RPMI7951 (cell line): ENCODE measurements around the gene ST3GAL5. TPM values are rescaled to one million over a fixed set of nuclear protein-coding genes. Genes with fewer than 3 reads are reported as not detected.

Experiments
- DNase-seq: peaks from one replicate; pipeline ENCODE4 v3.0.0-alpha.2; 2012; ENCODE audit warnings: low read depth
- total RNA-seq: library from RNA; depleted of rRNA; stranded (reverse); fragments of >200 nt; shearing (Covaris generic); gene quantifications from 2 replicates; pipeline ENCODE4 v1.2.3, GENCODE V29; 2014

The ST3GAL5 gene
- total RNA-seq, 1 experiment from 2014 or later = 98.5 TPM

DNA sequence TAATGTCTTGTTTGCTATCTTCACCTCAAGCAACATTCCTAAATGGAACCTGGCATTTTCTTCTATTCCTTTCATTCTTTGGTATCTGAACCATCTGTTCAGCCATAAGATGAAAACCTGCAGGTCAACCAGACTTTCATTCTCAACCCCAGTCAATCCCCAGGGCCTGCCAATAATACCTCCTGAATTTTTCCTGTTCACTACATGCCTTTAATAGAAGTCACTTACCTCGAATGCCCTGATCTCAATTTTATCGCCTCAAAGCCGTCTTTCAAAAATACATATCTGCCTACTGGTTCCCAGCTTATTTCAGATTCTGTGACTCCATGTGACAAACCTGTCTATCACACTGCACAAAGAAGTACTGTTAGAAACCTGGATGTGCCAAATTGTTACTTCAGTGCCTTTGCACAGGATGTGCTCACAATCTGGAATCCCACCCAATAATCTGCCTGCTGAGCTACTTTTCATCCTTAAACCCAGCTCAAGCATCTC, 22.6 kb downstream of the ST3GAL5 start:
- no peak for DNase-seq

DNA sequence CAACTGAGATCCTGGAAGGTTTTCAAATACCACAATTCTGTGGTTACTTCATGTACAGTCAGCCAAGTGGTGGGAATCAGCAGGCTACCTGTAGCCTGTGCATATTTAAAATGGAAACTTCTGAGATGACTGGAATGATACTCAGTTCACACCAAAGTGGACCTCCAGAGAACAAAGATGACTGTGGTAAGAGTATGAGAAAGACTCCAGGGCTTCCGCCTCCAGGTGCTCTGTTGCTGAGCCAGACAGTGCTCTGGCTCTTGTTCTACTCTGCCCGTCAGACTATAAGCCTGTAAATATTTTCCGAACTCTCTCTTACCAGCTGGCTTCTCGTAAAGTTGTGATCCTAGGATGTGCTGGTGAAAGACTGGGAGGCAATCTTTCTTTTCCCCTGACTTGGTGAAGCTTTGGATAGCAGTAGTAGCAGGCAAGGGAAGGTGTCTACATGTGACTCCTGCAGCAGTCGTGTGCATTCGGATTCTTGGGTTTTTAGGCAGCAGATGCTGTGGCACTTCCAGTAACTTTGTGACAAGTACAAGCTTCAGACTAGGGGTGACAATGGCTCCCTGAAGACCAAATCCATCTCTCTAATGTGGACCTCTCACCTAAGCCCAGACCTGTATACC, 23.1 kb downstream of the ST3GAL5 start:
- DNase-seq = peak; percentile 47

DNA sequence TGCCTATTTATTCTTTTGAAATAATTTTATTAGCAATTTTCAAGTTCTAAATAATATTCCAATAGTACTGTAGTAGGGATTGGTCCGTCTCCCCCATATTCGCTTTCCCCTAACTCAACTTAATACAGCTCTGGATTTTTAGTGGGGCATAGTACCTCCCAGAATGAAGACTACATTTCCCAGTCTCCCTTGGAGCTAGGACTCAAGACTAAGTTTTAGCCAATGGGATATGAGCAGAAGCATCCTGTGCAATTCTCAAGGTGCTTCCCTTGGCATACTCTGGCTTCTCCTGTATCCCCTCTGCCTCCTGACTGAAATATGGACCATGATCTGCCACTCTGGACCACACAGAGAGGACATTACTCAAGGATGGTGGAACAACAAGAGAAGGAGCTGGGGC, 24.1 kb downstream of the ST3GAL5 start:
- no peak for DNase-seq

DNA sequence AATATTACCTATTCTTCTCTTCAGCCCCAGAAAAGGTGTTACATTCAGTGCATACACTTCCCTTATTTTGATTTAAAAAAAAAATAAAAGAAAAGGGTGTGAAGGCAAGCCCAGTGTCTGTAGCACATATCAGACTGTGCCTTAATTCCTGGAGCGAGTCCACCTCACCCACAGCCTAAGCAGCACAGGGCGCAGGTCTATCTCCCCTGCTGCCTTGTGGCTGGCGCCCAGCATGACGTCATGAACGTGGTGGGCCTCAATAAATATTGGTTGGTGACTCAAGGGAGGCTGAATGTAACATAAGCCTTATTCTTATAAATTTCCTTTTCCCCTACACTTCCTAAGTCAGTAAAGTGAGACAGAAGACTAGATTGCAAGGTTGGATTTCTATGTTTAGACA, 26.4 kb downstream of the ST3GAL5 start:
- no peak for DNase-seq

DNA sequence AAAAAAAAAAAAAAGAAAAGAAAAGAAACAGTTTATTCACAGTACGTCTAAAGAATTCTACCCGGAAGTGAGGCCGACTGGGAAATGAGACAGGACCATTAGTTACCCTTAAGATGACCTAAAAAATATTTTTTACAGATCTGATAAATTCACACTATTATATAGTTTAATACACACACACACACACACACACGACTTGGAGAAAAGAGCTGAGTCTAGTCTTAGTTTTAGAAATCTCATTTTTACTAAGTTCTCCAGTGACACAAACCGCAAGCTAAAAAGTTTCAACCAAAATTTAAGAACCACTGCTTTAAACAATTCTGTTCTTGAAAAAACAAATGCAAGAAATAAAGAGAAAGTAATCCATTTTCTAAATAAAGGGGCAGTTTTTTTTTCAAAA, 27.1 kb downstream of the ST3GAL5 start:
- no peak for DNase-seq

DNA sequence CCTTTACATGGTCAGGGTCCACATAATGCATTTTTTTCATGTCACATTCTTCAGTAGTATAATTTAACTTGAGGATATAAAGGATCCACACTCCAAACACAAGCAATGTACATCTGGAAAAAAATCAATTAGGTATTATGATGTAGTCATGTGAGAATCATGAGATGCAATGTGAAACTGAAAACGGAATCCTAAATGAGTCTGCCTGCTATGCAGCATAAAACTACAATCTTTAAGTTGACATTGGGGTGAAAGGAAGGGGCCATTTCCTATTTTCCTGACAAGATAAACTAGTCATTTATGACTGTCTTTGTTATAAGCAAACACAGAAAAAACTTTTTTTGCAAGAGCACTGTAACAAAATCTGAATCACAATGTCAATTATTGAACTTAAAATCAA, 27.6 kb downstream of the ST3GAL5 start:
- no peak for DNase-seq

DNA sequence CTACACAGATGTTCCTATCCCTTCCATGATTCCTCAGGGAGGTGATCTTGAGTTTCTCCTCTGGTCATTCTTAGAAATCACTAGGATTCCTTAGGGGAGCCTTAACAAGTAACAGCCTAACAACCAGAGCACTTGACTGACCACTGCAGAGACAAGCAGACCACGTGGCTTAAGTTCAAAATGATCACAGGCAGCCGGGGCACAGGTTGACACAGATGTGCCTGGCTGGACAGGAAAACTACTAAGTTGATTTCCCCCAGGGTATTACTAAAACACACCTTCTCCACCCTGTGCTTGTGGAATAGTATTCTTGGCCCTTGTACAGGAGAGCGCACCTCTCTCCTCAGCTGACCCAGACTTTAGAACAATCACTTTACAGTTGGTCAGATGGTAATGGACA, 29.9 kb downstream of the ST3GAL5 start:
- DNase-seq = no peak

DNA sequence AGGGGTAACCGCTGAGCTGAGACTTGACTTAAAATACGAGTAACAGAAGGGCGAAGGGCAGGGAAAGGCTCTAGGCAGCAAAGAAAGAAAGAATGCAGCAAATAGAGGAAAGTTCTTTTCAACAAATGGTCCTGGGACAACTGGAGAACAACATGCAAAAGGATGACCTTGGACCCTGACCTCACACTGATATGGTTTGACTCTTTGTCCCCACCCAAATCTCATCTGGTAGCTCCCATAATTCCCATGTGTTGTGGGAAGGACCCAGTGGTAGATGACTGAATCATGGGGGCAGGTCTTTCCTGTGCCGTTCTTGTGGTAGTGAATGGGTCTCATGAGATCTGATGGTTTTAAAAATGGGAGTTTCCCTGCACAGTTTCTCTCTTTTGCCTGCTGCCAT, 33.9 kb downstream of the ST3GAL5 start:
- no peak for DNase-seq

DNA sequence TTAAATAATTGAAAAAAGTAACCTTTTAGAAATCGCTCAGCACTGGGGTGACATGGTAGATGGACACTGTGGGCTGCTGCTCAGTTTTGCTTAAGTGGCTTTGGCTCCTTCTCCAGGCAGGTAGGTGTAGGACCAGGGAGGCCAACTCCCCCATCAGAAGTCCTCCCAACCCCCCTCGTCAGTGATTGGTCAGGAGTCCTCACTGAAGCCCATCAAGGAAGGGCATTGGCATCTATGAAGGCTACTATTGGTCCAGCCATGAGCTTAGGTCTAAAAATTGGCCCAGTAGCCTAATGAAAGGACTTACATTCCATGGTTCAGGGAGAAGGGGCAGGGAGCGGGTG, 34.7 kb downstream of the ST3GAL5 start:
- DNase-seq = no peak

DNA sequence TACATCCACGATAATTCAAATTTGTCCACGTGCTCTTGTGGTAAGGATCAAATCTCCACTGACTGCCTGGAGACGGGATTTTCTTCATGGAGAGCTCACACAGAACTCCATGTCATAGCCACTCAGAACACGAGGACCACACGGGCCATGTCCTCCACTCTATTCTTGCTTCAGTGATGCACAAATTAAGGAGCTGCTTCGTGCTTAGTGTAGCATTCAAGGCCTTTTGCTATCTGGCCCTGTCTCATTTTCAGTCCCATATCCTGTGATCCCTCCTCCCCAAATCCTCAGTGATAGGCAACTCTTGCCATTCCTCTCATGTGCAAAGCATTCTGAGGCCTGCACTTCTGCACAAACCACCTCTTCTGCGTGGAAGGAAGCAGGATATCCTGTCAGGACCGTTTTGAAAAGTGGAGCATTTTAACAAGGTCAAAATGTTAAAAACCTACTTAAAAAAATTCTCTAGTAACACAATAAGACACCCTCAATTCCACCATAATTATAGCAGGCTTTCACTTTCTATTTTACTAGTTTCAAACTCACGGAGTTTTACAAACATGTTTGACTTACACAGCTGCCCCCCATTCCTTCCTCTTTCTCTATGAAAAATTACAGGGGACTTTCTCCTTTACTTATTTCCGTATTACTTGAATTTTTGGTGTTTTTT, 35.2 kb downstream of the ST3GAL5 start:
- no peak for DNase-seq

DNA sequence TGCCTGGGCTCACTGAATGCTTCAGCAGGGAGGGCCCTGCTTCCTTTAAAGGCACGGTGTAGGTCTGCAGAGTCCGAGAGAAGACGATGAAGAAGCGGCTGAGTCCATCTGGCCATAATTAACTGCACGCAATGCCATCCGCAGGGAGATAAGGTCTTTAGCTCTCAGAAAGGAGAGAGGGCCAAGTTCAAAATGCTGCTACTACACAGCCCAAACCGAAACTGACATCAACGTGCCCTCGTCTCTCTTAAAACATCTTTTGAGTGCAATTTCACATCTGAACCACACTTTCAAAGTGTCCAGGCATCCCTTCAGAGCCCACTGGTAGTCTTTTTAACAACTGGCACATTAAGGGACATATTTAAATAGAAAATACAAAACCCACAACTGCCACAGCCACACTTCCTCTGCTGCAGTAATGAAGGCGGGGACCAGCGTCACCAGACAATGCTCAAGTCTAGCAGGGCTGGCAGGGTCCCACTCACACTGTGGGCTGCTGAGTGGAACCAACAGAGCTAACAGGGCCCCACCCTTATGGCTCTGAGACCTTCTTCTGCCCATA, 35.8 kb downstream of the ST3GAL5 start:
- no peak for DNase-seq

DNA sequence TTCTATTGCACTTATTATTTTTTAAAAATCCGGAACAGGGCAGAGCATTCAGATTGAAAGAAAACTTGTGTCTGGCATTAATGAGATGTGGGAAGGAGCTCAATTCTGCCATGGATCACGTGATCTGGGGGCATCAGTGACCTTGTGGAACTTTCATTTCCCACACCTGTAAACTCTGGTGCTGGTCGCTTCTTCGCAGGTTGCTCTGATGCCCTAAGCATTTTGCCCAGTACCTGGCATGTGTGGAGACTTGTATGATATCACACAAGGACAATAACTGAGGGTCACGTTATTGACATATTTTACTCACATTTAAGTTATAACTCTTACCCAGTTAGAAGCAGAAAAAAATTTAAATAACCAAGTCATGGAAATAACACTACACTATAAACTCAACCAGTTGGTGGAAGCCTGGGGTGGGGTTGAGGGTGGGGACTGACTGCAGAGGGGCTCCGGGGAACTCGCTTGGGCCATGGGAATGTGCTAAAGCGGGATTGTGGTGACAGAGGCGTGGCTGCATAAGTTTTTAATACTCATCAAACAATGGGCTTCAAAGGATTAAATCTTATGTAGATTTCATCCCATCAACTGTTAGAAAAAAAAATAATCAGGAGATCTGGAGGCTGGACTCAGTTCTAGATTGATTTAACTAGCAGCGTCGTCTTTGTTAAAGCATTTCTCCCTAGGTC, 36.5 kb downstream of the ST3GAL5 start:
- no peak for DNase-seq

DNA sequence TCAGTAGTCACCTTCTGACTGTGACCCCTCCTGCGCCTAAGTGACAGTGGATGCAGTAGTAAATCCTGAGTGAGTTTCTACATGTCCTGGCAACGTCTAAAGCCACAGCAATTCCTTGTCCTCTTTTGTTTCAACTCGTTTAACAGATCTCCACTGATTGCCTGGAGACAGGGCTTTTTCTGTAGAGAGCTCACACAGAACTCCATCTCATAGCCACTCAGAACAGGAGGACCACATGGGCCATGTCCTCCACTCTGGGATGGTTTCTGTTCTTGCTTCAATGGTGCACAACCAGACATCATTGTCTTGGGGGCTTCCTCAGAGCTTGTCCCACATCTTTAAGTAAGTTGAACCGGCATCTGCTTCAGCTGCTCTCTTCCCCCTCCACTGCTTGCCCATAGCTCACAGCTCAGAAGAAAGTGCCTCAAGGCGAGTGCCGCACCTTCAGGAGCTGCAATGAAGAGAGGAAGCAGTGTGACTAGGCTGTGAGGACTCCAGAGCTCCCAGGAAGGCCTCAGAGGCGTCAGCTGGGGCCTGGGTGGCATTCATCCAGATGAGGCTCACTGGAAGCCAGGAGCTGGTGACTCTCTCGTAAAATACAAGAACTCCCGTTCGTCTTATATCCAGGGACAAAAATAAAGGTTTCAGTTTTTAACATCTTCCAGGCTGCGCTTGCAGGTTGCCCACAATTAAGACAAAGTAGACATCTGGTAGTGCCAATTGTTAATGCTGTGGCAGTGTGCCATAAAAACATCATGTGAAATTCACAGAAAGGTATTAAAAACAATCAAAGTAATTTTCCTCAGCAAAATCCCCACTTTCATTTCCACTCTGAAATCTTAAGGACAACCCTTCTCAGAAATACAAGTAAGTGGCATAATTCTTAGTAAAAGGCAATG, 37.3 kb downstream of the ST3GAL5 start:
- peak; percentile 51 for DNase-seq

DNA sequence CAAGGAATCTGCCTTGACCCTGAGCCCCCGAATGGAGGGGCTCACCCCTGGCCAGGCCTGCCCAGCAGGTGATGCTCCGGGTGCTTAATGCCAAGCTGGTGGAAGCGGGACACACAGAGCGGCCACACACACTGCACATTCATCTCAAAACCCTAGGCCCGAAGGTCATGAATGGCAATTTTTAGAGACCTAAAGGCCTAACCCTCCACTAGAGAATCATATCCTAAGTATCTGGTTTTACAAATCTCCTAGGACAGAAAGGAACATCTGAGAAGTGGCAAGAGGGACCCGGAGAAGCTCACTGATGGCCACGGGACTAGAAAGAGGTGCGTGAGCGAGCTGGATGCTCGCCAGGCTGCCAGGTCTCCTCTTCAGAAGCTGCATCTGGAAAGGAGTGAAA, 38.3 kb downstream of the ST3GAL5 start:
- no peak for DNase-seq

DNA sequence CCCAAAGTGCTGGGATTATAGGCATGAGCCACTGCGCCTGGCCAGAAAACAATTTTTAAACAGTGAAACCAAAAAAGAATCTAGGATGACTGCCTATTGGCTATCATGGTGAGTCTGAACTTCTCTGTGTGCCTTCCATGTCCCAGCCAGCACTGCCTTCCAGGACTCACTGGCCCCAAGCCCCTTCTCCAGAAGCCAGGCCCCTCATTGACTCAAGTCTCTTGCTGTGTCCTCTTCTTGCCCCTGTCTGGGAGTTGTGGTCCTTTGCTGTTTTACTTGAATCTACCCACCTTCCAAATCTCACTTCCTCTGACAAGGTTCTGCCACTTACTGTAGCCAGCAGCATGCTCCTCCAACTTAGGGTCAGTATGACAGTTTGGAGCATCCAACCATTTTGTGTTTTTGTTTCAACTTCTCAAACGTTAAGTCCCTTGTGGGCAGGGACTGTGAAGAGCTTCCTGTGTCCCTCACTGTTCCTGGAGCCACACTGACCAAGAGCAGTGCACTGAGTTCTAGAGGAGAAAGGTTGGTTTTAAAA, 41.7 kb downstream of the ST3GAL5 start:
- DNase-seq = no peak

DNA sequence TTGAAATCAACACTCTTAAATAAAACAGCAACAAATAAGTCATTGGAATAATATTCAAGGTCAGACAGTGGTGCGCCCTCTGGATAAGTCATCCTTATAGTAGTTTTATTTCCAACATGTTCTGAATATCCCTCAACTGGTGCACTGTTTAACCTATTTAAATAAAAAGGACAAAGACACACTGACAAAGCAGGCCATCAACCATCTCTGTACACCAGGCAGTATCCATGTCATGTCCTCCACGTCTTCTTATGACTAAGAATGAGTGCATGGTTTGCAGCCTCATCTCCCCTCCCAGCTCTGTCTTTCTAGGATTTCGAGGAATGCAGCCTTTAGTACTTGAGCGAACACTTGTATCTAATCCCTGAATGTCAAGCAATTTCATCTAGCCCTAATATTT, 42.4 kb downstream of the ST3GAL5 start:
- peak; percentile 48 for DNase-seq

DNA sequence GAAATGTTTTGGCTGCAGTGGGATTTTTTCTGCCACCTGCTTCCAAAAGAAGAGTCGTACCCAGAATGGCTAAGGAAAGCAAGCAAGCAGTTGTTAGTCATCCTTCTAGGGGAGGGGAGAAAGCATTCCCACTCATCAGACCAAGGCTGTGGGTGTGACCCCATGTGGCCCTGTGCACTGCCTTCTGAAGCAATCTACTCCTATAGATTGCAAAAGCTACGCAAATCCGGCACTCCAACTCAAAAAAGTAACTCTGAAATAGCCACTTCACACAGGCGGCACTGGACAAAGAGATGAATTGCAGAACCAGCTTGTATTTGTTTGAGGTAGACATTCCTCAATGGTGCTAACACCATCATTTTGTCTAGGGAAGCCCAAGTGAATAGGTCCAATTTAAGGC, 44.3 kb downstream of the ST3GAL5 start:
- peak; percentile 10 for DNase-seq

DNA sequence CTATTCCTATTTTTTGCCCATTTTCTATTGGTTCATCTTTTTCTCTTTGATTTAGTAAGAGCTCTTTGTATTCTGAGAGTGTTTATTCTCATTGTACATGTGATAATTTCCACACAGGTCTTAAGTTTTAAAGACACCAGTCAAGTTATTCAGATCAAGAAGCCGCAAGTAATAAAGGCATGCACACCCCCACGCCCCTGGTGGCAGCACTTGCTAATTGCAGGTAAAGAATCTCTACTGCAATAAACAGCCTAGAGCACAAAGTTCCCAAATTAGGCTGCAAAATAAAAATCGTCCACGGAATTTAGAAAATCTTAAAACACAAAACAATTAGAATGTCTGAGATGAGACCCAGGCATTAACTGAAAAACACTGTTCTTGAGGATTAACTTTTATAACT, 45.2 kb downstream of the ST3GAL5 start:
- peak; percentile 30 for DNase-seq

DNA sequence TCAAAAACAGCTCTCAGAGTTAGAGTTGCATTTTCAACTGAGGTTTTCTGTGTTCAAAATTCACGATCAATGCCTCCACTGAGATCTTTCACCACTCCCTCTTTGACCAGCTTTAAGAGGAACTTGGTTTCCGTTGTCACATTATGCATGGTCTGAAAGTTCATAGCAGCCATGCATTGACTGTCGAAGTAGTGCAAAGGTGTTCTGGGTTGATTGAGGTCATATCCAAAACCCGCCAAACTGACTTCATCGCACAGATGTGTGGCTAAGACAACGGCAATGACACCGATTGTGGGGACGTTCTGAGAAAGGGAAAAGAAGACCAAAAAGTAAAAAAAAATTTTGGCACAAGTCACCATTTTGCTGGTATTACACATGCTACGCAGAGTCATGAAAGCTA, 48.7 kb downstream of the ST3GAL5 start:
- DNase-seq = no peak

DNA sequence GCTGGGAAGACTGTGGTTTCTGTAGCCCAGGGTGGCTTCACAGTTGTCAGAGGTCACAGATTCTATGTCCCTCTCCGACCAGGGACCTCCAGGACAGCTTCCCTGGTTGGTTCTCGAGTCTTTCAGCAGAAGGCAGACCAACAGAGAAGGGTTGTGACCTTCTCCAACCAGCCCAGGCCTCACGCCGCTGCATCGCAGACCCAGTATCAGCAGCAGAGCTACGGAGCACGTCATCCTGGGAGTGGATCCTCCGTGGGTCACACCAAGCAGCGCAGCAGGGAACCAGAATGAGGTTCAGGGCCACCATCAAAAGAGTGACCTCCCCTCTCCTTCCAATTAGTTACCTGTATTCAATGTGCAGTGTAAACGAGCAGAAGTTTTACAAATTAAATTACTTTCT, 49.3 kb downstream of the ST3GAL5 start:
- DNase-seq = no peak

DNA sequence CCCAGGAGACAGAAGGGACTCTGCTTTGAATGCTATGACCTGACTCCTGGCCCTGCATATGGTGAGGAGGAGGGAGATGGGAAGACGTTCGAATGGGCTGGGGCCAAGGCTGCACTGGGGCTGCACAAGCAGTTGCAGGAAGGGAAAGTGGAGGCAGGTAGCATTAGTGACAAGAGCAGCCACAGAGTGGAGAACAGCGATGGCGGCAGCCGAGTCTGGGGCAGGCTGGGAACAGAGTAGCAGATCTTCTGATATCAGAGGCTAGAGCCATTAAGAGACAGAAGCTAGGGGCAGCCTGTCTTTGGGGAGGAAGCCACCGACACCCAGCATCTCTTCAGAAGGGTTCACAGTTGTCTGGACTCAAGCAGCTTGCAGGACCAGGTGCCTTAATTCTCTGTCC, 50.1 kb downstream of the ST3GAL5 start:
- no peak for DNase-seq

DNA sequence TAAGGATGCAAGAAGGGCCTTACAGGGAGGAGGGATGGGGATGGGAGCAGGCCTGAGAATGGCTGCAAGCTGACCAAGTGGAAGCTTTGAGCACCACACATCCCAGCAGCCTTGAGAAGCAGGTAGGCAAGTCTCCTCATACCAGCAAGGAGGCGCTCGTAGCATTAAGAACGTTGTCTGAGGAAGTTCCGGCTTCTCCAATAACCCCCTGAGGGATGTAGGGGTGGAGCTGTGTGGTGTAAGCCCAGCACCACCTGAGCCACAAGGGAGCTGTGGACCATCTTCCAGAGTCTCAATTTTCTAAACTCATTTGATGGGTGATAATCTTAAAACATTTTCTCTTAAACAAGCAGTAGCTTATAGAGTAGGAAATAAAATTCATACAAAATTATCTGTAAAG, 50.6 kb downstream of the ST3GAL5 start:
- DNase-seq = no peak
